Measurements from ENCODE around the gene GALR3. TPM values are rescaled to one million over a fixed set of nuclear protein-coding genes. Genes with fewer than 3 reads are reported as not detected.

The GALR3 gene
- not detected in 2 replicates for total RNA-seq (2014; rRNA removed; shearing (Covaris generic))

GRCh38 chr22:37823134-37823985 lies at the start of gene GALR3:
GALR3 (plus strand) TSS chr22:37823382; CDS start chr22:37823407, 25 bp downstream.

DNA sequence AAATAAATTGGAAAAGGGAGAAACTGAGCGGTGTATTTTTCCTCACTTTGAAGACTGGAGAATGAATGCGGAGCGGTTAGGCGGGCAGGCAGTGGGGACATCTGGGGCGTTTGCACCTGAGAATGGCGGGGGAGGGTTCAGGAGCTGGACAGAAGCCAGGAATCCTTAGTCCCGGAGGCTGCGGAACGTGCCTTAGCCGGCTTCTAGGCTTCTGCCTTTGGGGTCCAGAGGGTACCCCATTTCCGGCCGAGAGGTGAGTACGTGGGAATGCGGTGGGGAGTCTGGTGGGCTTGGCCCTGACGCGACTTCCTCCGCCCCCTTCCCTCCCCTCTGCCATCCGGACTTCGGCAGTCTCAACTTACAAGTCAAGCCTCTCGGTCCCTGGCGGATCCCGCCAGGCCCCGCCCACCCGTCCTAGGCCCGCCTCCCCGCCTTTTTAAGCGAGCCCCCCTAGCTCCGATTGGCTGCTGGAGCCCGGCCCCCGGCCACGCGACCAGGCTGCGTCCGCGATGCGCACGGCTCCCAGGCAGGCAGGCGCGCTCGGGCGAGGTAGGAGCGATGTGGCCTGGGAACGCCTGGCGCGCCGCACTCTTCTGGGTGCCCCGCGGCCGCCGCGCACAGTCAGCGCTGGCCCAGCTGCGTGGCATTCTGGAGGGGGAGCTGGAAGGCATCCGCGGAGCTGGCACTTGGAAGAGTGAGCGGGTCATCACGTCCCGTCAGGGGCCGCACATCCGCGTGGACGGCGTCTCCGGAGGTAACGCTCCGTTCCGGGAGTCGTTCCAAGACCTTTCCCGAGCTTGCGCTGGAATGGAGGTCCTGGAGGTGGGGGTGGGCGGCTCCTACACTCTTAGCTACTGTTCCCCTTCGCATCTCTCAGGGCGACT lies 15.5 kb upstream of the GALR3 start, which contains the start of gene GCAT:
GCAT (plus strand) TSS at position 525 of the 884 bp plus-strand sequence; CDS start at position 559, 34 bp downstream.

DNA sequence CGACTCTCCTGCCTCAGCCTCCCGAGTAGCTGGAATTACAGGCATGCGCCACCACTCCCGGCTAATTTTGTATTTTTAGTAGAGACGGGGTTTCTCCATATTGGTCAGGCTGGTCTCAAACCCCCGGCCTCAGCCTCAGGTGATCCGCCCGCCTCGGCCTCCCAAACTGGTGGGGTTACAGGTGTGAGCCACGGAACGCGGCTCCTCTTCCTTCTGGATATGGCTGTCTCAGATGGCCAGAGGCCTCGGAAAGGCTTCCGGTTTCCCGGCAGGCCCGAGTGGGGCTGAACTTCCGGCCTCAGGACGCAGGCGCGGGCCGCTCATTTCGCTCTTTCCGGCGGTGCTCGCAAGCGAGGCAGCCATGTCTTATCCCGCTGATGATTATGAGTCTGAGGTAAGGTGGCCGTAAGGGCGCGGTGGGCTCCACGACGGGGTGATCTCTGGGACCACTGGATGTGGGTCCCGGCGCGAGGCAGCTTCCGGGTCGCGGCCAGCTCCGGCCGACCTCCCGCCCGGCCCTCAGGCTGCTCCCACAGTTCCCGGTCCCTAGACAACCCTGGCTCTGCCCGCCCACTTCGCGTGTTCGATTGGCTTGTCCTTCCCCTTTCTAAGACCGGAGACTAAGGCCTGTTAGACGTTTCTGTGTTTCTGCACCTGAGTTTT lies 26.0 kb downstream of the GALR3 start, which contains the start of gene EIF3L:
EIF3L (plus strand) TSS at position 331 of the 663 bp plus-strand sequence; CDS start at position 362, 31 bp downstream.

Small RNA genes within 50 kb of the gene (small RNA-seq; reads per million reads assigned to genes)
- gene MIR659 = 0.17 reads per million

Other genes starting within 250 kb of the GALR3 start
- not detected in 2 replicates for gene LGALS2, start 243.3 kb upstream of the GALR3 start, total RNA-seq (2014; rRNA removed; shearing (Covaris generic))
- gene GGA1, start 214.5 kb upstream of the GALR3 start, total RNA-seq (2014; rRNA removed; shearing (Covaris generic)) = 73.5 and 73.7 TPM in 2 replicates
- 11.0 and 14.9 TPM in 2 replicates for gene SH3BP1, start 183.7 kb upstream of the GALR3 start, total RNA-seq (2014; rRNA removed; shearing (Covaris generic))
- 29.7 and 30.5 TPM in 2 replicates for gene PDXP, start 164.7 kb upstream of the GALR3 start, total RNA-seq (2014; rRNA removed; shearing (Covaris generic))
- 1,695 and 1,774 TPM in 2 replicates for gene LGALS1, start 147.7 kb upstream of the GALR3 start, total RNA-seq (2014; rRNA removed; shearing (Covaris generic))
- 52.5 and 60.5 TPM in 2 replicates for gene NOL12, start 137.0 kb upstream of the GALR3 start, total RNA-seq (2014; rRNA removed; shearing (Covaris generic))
- gene TRIOBP, start 126.3 kb upstream of the GALR3 start, total RNA-seq (2014; rRNA removed; shearing (Covaris generic)) = 114 and 118 TPM in 2 replicates
- gene GCAT, start 15.4 kb upstream of the GALR3 start, total RNA-seq (2014; rRNA removed; shearing (Covaris generic)) = 14.6 and 17.4 TPM in 2 replicates
- 43.5 and 50.7 TPM in 2 replicates for gene ANKRD54, start 21.0 kb downstream of the GALR3 start, total RNA-seq (2014; rRNA removed; shearing (Covaris generic))
- gene EIF3L, start 26.0 kb downstream of the GALR3 start, total RNA-seq (2014; rRNA removed; shearing (Covaris generic)) = 429 and 461 TPM in 2 replicates
- 56.4 and 64.6 TPM in 2 replicates for gene MICALL1, start 82.9 kb downstream of the GALR3 start, total RNA-seq (2014; rRNA removed; shearing (Covaris generic))
- 1.0 TPM in 1 of 2 replicates, not detected in the other for gene C22orf23, start 130.2 kb downstream of the GALR3 start, total RNA-seq (2014; rRNA removed; shearing (Covaris generic))
- gene POLR2F, start 130.3 kb downstream of the GALR3 start, total RNA-seq (2014; rRNA removed; shearing (Covaris generic)) = 484 and 496 TPM in 2 replicates
- gene SOX10, start 161.2 kb downstream of the GALR3 start, total RNA-seq (2014; rRNA removed; shearing (Covaris generic)) = 240 and 303 TPM in 2 replicates
- 30.3 and 33.0 TPM in 2 replicates for gene PICK1, start 234.0 kb downstream of the GALR3 start, total RNA-seq (2014; rRNA removed; shearing (Covaris generic))

All from A375 (cell line).